NCI-H2227 (cell line): ENCODE measurements around the gene CHMP5.

ENCODE experiments used
- DNase-seq: peaks from one replicate; lab custom pipeline; 2025; ENCODE audit not compliant: unreplicated experiment; lab: John Stamatoyannopoulos, UW

CHMP5 gene

GRCh38 chr9:33264473-33265177 is at the start of gene CHMP5, which contains the start of gene BAG1:
Gene CHMP5 (plus strand): TSS chr9:33265049. CDS start chr9:33265079, 30 bp downstream.
Gene BAG1 (minus strand): TSS chr9:33264708.
- DNase-seq = peak; percentile 98

DNA sequence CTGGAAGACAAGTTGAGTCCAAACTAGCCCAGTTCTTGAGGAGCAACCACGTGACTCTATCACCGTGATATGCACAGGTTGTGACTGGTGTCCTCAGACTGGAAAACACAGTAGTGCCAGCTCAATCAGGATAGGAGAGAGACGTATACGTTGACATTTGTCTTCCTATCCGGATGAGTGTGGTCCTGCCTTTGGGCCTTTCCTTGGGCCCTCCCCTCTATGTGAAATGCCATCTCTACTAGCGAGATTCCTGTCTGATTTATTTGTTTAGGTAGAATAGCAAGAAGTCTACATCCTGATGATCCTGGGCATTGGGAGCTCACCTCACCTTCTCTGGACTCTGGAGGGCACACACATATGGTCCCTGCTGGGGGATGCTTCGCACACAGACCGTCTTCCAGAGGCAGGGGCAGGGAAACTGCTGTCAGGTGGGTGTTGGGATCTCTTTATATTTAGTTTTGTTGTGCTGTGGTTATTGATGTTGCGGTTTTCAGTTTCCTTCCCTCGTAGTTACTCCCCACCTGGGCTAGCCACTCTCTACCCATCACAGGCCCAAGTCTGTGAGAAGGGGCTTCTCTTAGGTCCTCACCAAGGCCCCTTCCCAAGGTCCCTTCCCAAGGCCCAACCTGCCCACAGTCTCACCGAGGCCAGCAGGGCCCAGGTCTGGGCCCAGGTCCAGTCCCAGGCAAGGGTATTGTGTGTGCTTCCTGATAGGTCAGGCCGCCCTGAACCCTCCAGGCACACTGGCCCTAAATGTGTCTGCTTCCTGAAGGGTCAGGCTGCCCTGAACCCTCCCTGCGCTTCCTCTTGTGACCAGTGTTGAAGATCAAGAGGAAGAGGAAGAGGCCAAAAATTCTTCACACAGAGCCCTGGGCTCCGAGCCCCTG is 43.9 kb upstream of the CHMP5 start:
- no peak for DNase-seq

- no peak for DNase-seq
Measured at GRCh38 chr9:33221568-33221884, 43.3 kb upstream of the CHMP5 start.

- no peak for DNase-seq
Measured at GRCh38 chr9:33222031-33222430, 42.8 kb upstream of the CHMP5 start.

DNA sequence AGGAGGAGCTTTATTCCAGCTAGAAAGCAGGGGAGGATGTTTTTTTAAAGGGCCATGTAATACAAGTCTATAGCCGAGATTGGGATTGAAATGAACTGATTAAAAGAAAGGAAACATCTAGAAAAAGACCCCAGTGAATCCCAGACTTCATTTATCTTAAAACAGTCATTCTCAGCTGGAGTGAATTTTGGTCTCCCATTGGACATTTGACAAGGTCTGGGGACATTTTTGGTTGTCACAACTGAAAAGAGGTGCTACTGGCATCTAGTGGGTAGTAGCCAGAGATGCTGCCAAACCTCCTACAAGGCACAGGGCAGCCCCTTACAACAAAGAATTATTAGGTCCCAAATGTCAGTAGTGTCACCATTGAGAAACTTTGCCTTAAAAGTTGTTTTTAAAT is 41.2 kb upstream of the CHMP5 start:
- no peak for DNase-seq

DNA sequence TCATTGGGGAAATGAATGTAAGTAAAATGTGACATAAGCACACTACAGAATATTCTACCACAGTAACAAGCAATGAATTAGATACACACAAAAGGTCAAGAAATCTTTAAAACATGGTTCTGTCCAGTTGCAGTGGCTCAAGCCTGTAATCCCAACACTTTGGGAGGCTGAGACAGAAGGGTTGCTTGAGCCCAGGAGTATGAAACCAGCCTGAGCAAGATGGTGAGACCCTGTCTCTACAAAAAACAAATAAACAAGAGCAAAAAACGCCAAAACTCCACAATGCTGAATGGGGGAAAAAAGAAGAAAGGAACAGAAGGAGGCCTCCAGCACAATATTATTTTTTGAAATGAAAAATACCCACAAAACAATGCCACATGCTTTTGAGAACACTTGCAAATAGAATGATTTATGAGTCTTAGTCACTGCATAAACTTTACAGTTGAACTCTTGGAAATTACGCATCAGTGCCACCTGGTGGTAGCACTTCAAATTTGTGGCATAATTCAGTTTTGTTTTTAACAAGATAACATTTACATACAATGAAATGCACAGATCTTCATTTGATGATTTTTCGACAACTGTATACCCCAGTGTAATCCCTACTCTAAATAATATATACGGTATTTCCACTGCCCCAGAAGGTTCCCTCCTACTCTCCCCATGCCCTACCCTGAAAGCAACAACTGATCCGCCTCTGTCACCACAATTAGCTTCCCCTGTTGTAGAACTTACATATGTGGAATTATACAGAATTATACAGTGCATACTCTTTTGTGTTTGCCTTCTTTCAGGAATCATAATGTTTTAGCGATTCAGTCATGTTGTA is 39.3 kb upstream of the CHMP5 start:
- DNase-seq = peak; percentile 38

GRCh38 chr9:33227008-33227398 is 37.8 kb upstream of the CHMP5 start:
- DNase-seq = no peak

GRCh38 chr9:33227741-33228140 is 37.1 kb upstream of the CHMP5 start:
- no peak for DNase-seq

DNA sequence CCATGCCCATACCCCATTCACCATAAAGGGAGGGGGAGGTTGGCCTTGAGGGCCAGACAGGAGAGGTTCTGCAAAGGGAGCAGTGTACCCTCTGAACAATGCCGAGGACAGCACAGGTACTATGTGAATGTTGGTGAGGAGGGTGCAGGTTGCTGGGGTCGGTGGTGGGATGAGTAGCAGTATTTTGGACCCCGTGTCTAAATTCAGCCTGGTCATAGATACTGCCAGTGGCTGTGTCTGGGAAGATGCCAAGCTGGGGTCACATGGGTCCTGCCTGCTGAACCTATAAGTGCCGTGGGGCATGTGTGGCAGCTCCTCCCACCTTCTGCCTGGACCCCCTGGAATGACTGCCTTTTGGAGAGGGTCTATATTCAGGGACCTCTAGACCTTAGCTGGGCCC is 36.2 kb upstream of the CHMP5 start:
- DNase-seq = no peak

GRCh38 chr9:33229359-33230114 is 35.3 kb upstream of the CHMP5 start:
- no peak for DNase-seq

- no peak for DNase-seq
Measured at GRCh38 chr9:33230756-33231622, 33.9 kb upstream of the CHMP5 start.

GRCh38 chr9:33231623-33231942 is 33.3 kb upstream of the CHMP5 start:
- no peak for DNase-seq

GRCh38 chr9:33232815-33233214 is 32.0 kb upstream of the CHMP5 start:
- no peak for DNase-seq

- no peak for DNase-seq
Measured at GRCh38 chr9:33233626-33234342, 31.1 kb upstream of the CHMP5 start.

DNA sequence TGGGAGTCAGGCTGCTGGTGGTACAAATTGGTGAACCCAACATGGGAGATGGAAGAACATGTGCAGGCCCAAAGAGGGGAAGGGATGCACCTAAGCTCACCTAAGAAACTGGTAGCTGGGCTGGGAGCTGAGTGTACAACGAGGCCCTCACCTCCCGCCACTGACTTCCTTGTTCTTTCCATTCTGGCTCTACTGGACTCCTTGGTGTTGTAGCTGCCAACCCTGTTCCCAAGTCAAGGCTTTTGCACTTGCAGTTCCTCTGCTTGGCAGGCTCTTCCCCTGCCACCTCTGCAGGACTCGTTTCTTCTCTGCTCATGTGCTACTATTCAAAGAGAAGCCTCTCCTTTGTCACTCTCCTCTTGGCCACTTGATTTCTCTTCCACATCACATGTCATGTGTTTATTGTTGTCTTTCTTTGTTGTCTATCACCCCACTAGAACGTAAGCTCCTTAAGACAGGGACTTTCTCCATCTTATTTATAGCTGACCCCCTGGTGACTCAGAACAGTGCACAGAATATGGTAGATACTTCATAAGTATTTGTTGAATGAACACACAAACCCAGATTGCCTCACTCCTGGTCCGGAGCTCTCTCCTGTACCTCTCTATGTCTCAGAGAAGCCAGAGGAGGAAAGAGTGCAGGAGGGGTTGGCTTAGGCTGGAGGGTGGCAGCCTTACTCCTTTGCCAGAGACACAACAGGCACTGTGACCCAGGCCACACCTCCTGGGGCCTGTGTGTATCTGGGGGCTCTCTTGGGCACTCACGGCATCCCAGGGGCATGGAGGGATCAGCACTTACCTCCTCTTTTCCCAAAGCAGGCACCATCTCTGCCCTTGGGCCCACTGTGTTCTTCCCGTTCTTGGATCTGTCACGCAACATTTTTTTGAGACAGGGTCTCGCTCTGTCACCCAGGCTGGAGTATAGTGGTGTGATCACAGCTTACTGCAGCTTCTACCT is 30.1 kb upstream of the CHMP5 start:
- no peak for DNase-seq

- no peak for DNase-seq
Measured at GRCh38 chr9:33236571-33236970, 28.3 kb upstream of the CHMP5 start.

GRCh38 chr9:33239921-33240320 is 24.9 kb upstream of the CHMP5 start, which contains the start of gene SPINK4:
Gene SPINK4 (plus strand): TSS chr9:33240167. CDS start chr9:33240209, 42 bp downstream.
- no peak for DNase-seq

GRCh38 chr9:33241298-33241697 is 23.6 kb upstream of the CHMP5 start:
- DNase-seq = no peak
